Measurements from ENCODE around the gene SFT2D2.

The SFT2D2 gene

GRCh38 chr1:168280296-168280927 lies 54.6 kb downstream of the SFT2D2 start, which contains the start of gene TBX19:
Gene TBX19, plus strand, starts transcription at chr1:168280877. Its CDS starts 214 bp downstream, at chr1:168281091.
- no peaks in the 10 kb centered on the region for H3K27me3 ChIP-seq (ENCODE audit: insufficient read depth, poor library complexity, severe bottlenecking)
- no peak for DNase-seq (ENCODE audit: low read depth in 1 of 2, low spot score in 1 of 2)
- no peak within 1 kb of the TSS for H3K4me3 ChIP-seq (replicated peaks; ENCODE audit: insufficient read depth, low read length)
- H3K27ac ChIP-seq (replicated peaks): no peak within 1 kb of the TSS
- TF ChIP-seq POLR2AphosphoS5 (IDR thresholded peaks at IDR 0.05; ENCODE audit: low read depth) (no peak), GABPA (IDR thresholded peaks at IDR 0.05; ENCODE audit: low read depth) (no peak), CTCF (IDR thresholded peaks at IDR 0.05; ENCODE audit: insufficient read depth, low read length) (no peak), REST (IDR thresholded peaks at IDR 0.05; ENCODE audit: insufficient replicate concordance, low read depth) (no peak), SPI1 (IDR thresholded peaks at IDR 0.05; ENCODE audit: borderline replicate concordance, low read depth) (no peak)

GRCh38 chr1:168281603-168282325 lies 56.0 kb downstream of the SFT2D2 start:
- TF ChIP-seq CTCF (IDR thresholded peaks at IDR 0.05; ENCODE audit: insufficient read depth, low read length) (no peak), GABPA (IDR thresholded peaks at IDR 0.05; ENCODE audit: low read depth) (no peak), REST (IDR thresholded peaks at IDR 0.05; ENCODE audit: insufficient replicate concordance, low read depth) (no peak), POLR2AphosphoS5 (IDR thresholded peaks at IDR 0.05; ENCODE audit: low read depth) (no peak), SPI1 (IDR thresholded peaks at IDR 0.05; ENCODE audit: borderline replicate concordance, low read depth) (no peak)
- Histone ChIP-seq H3K27ac (replicated peaks) (no peak overlapping the region), H3K27me3 (ENCODE audit: insufficient read depth, poor library complexity, severe bottlenecking) (no peaks in the 10 kb centered on the region), H3K4me3 (replicated peaks; ENCODE audit: insufficient read depth, low read length) (no peak overlapping the region)
- no peak for DNase-seq (ENCODE audit: low read depth in 1 of 2, low spot score in 1 of 2)

- Histone ChIP-seq H3K4me3 (replicated peaks; ENCODE audit: insufficient read depth, low read length) (no peak overlapping the region), H3K27me3 (ENCODE audit: insufficient read depth, poor library complexity, severe bottlenecking) (no peaks in the 10 kb centered on the region), H3K27ac (replicated peaks) (no peak overlapping the region)
- TF ChIP-seq CTCF (IDR thresholded peaks at IDR 0.05; ENCODE audit: insufficient read depth, low read length) (no peak), REST (IDR thresholded peaks at IDR 0.05; ENCODE audit: insufficient replicate concordance, low read depth) (no peak), SPI1 (IDR thresholded peaks at IDR 0.05; ENCODE audit: borderline replicate concordance, low read depth) (no peak), GABPA (IDR thresholded peaks at IDR 0.05; ENCODE audit: low read depth) (no peak), POLR2AphosphoS5 (IDR thresholded peaks at IDR 0.05; ENCODE audit: low read depth) (no peak)
- DNase-seq (ENCODE audit: low read depth in 1 of 2, low spot score in 1 of 2): no peak
These were observed 59.7 kb downstream of the SFT2D2 start for GRCh38 chr1:168285521-168285790.
